H1 (cell line): ENCODE results near the gene PPME1. TPM values are rescaled to one million over a fixed set of nuclear protein-coding genes. Genes with fewer than 3 reads are reported as not detected.

ENCODE experiments used
- CTCF ChIA-PET: fragments of 300-600 bp; sonication (Branson Sonifier 250); formaldehyde crosslinking; loops from one replicate; lab custom pipeline; 2021; ENCODE audit not compliant: partially characterized antibody; lab: Charles Lee
- POLR2A ChIA-PET: fragments of 300-600 bp; sonication (Branson Sonifier 250); formaldehyde crosslinking; loops from one replicate; lab custom pipeline; 2021; ENCODE audit warnings: inconsistent platforms; ENCODE audit not compliant: partially characterized antibody; lab: Charles Lee
- DNase-seq, 2 experiments: peaks; one replicate each; pipeline versions ENCODE4 v3.0.0 to v3.0.0-alpha.2; 2010 to 2022; ENCODE audit warnings: low spot score in 2 of 2, low read depth in 1 of 2, mixed read lengths in 1 of 2
- FAIRE-seq: peaks from 2 replicates; lab custom pipeline; 2011; peaks lifted over from hg19 to GRCh38; lab: Jason Lieb, UNC
- H2AFZ ChIP-seq: 2 replicates; pipeline ENCODE4 v1.8.1; 2012; ENCODE audit warnings: low read length, inconsistent platforms
- H2AK5ac ChIP-seq: 2 replicates; pipeline ENCODE4 v1.6.1; 2013; ENCODE audit warnings: low read depth, low read length
- H2BK120ac ChIP-seq: replicated peaks from 2 replicates; pipeline ENCODE3; 2013; ENCODE audit warnings: low read depth, low read length, inconsistent platforms
- H2BK12ac ChIP-seq: 2 replicates; pipeline ENCODE4 v1.6.1; 2013; ENCODE audit warnings: low read depth, low read length
- H2BK15ac ChIP-seq: 2 replicates; pipeline ENCODE4 v1.6.1; 2013; ENCODE audit warnings: low read length
- H2BK20ac ChIP-seq: 2 replicates; pipeline ENCODE4 v1.6.1; 2013; ENCODE audit warnings: low read length
- H2BK5ac ChIP-seq: 2 replicates; pipeline ENCODE4 v1.6.1; 2013; ENCODE audit warnings: low read depth, low read length
- H3K14ac ChIP-seq: 2 replicates; pipeline ENCODE4 v1.6.1; 2013; ENCODE audit warnings: inconsistent platforms; ENCODE audit not compliant: insufficient read length
- H3K18ac ChIP-seq: 2 replicates; pipeline ENCODE4 v1.6.1; 2013; ENCODE audit warnings: low read length; ENCODE audit errors: extremely low read depth
- H3K23ac ChIP-seq: 2 replicates; pipeline ENCODE4 v1.6.1; 2013; ENCODE audit warnings: inconsistent platforms; ENCODE audit not compliant: insufficient read length
- H3K23me2 ChIP-seq: 2 replicates; pipeline ENCODE4 v1.6.1; 2013; ENCODE audit warnings: low read depth, low read length
- H3K27ac ChIP-seq: 2 replicates; pipeline ENCODE4 v1.6.1; 2011; ENCODE audit warnings: low read depth, low read length, inconsistent platforms
- H3K27me3 ChIP-seq, 4 experiments: replicated peaks in 1 of 4; 1 replicate in 1 of 4; 2 replicates in 3 of 4; pipeline versions ENCODE4 v1.6.1 to v1.8.1; 2011 to 2013; ENCODE audit warnings: low read length in 3 of 4, mild to moderate bottlenecking in 3 of 4, inconsistent platforms in 2 of 4, mixed read lengths in 2 of 4, moderate library complexity in 1 of 4; ENCODE audit not compliant: control insufficient read depth in 3 of 4, insufficient read depth in 3 of 4; ENCODE audit errors: extremely low read depth in 1 of 4
- H3K36me3 ChIP-seq, 4 experiments: 2 replicates each; pipeline versions ENCODE4 v1.6.1 to v1.8.1; 2011 to 2013; ENCODE audit warnings: mild to moderate bottlenecking in 4 of 4, low read length in 3 of 4, moderate library complexity in 2 of 4, control low read depth in 1 of 4, inconsistent platforms in 1 of 4; ENCODE audit not compliant: insufficient read depth in 4 of 4, control insufficient read depth in 2 of 4
- H3K4ac ChIP-seq: replicated peaks from 2 replicates; pipeline ENCODE3; 2013; ENCODE audit warnings: low read length, low read depth, mixed read lengths, inconsistent platforms; ENCODE audit not compliant: insufficient read length
- H3K4me1 ChIP-seq, 4 experiments: replicated peaks in 1 of 4; 1 replicate in 1 of 4; 2 replicates in 3 of 4; pipeline versions ENCODE4 v1.6.1 to v1.8.1; 2011 to 2013; ENCODE audit warnings: low read length in 3 of 4, inconsistent platforms in 2 of 4, mixed read lengths in 1 of 4; ENCODE audit not compliant: insufficient read depth in 4 of 4, control insufficient read depth in 3 of 4
- H3K4me2 ChIP-seq, 2 experiments: 2 replicates each; pipeline versions ENCODE4 v1.6.1 to v1.8.1; 2011 to 2013; ENCODE audit warnings: low read depth in 2 of 2, low read length in 2 of 2, control low read depth in 1 of 2, inconsistent platforms in 1 of 2, mild to moderate bottlenecking in 1 of 2; ENCODE audit not compliant: insufficient read depth in 1 of 2
- H3K4me3 ChIP-seq, 4 experiments: fragments of 200-600, 300-600 bp in 1 of 4; sonication (generic), shearing (Covaris generic), sonication (Bioruptor Twin) in 1 of 4; 2 replicates each; pipeline versions ENCODE4 v1.5.1 to v1.8.1; 2011 to 2016; ENCODE audit warnings: low read length in 4 of 4, low read depth in 3 of 4, control low read depth in 2 of 4, inconsistent platforms in 2 of 4, mild to moderate bottlenecking in 2 of 4, mixed read lengths in 1 of 4, moderate library complexity in 1 of 4; ENCODE audit not compliant: insufficient read depth in 2 of 4; ENCODE audit errors: extremely low read depth in 1 of 4
- H3K56ac ChIP-seq: replicated peaks from 2 replicates; pipeline ENCODE3; 2013; ENCODE audit warnings: low read depth, mild to moderate bottlenecking, mixed read lengths, low read length, inconsistent platforms; ENCODE audit not compliant: insufficient read length
- H3K79me1 ChIP-seq: 2 replicates; pipeline ENCODE4 v1.6.1; 2013; ENCODE audit warnings: low read depth, low read length, control low read depth
- H3K79me2 ChIP-seq, 2 experiments: 2 replicates each; pipeline versions ENCODE4 v1.6.1 to v1.8.1; 2012 to 2013; ENCODE audit warnings: low read length in 2 of 2, mild to moderate bottlenecking in 2 of 2, inconsistent platforms in 1 of 2; ENCODE audit not compliant: insufficient read depth in 2 of 2, control insufficient read depth in 1 of 2
- H3K9ac ChIP-seq, 4 experiments: replicated peaks in 1 of 4; 1 replicate in 1 of 4; 2 replicates in 3 of 4; pipeline versions ENCODE4 v1.6.1 to v1.8.1; 2011 to 2013; ENCODE audit warnings: low read depth in 3 of 4, low read length in 3 of 4, control low read depth in 2 of 4, mild to moderate bottlenecking in 2 of 4, moderate library complexity in 2 of 4, inconsistent platforms in 1 of 4; ENCODE audit errors: extremely low read depth in 1 of 4
- H3K9me3 ChIP-seq, 2 experiments: 2 replicates each; pipeline versions ENCODE4 v1.6.1 to v1.8.1; 2012 to 2013; ENCODE audit warnings: mild to moderate bottlenecking in 2 of 2, moderate library complexity in 2 of 2, control low read depth in 1 of 2, inconsistent platforms in 1 of 2, low read depth in 1 of 2, low read length in 1 of 2, mixed read lengths in 1 of 2; ENCODE audit not compliant: insufficient read depth in 2 of 2
- H4K20me1 ChIP-seq, 2 experiments: replicated peaks in 1 of 2; 2 replicates each; pipeline versions ENCODE3 to v1.8.1; 2011 to 2013; ENCODE audit warnings: inconsistent platforms in 2 of 2, low read length in 2 of 2, mild to moderate bottlenecking in 1 of 2; ENCODE audit not compliant: insufficient read depth in 2 of 2, control insufficient read depth in 1 of 2
- H4K5ac ChIP-seq: 2 replicates; pipeline ENCODE4 v1.6.1; 2013; ENCODE audit warnings: low read length, low read depth, mixed read lengths, inconsistent platforms; ENCODE audit not compliant: insufficient read length
- H4K8ac ChIP-seq: 2 replicates; pipeline ENCODE4 v1.8.0; 2013; ENCODE audit warnings: mild to moderate bottlenecking, moderate library complexity, low read length, inconsistent platforms; ENCODE audit not compliant: insufficient read depth; ENCODE audit errors: extremely low read depth
- H4K91ac ChIP-seq: replicated peaks from 2 replicates; pipeline ENCODE3; 2013; ENCODE audit warnings: low read length, mixed read lengths, inconsistent platforms; ENCODE audit not compliant: insufficient read length
- HDAC2 ChIP-seq, 2 experiments: fragments of 300-600 bp in 1 of 2; sonication (generic) in 1 of 2; IDR thresholded peaks; 2 replicates each; pipeline ENCODE4 v1.6.1; 2011 to 2012; ENCODE audit warnings: low read depth in 2 of 2, low read length in 2 of 2, mild to moderate bottlenecking in 2 of 2, moderate library complexity in 2 of 2, borderline replicate concordance in 1 of 2, inconsistent platforms in 1 of 2
- KDM1A ChIP-seq: fragments of 200-600, 300-600 bp; sonication (generic); IDR thresholded peaks from 2 replicates; pipeline ENCODE4 v1.7.1; 2016; ENCODE audit warnings: mild to moderate bottlenecking, low read length, borderline replicate concordance
- WGBS, 2 experiments: shearing (Covaris generic) in 1 of 2; methylation state at CpG; one replicate each; pipeline versions ENCODE4 v1.1.6 to v1.1.7; 2013 to 2015; ENCODE audit warnings: low lambda C conversion rate in 2 of 2, mixed read lengths in 2 of 2, inconsistent platforms in 1 of 2, low coverage in 1 of 2, missing lambda C conversion rate in 1 of 2; ENCODE audit not compliant: insufficient replicate concordance in 2 of 2, insufficient coverage in 1 of 2, insufficient read length in 1 of 2; ENCODE audit errors: extremely low coverage in 1 of 2, missing lambda C conversion rate in 1 of 2; 5-methylcytosine and 5-hydroxymethylcytosine counted together
- polyA plus RNA-seq, 7 experiments: library from polyadenylated mRNA; depleted of rRNA in 3 of 7; stranded (reverse) in 5 of 7; unstranded in 2 of 7; fragments of >200 nt in 5 of 7; fragments of 200-250 nt in 2 of 7; gene quantifications; 1 replicate in 5 of 7; 2 replicates in 1 of 7; 4 replicates in 1 of 7; pipeline versions ENCODE4 v1.2.1 to v1.2.3, GENCODE V29; 2011 to 2013; ENCODE audit warnings: missing spikeins in 2 of 7, mixed read lengths in 2 of 7
- total RNA-seq: library from RNA; stranded (reverse); fragmentation: NEBNext Ultra II Directional; extraction: Animal tissue kit (Norgen Biotek cat#: 25700); gene quantifications from 2 replicates; pipeline ENCODE4 v1.2.1, GENCODE V29; 2021

PPME1 gene
- total and polyA plus RNA-seq, 2 of the 8 experiments (the other 6 are each of a cell fraction or from before 2014, with no cell fraction given), result 55.1 to 64.5 TPM

- no peak overlapping the region for H3K23ac ChIP-seq
- no peaks in the 10 kb centered on the region for H3K9me3 ChIP-seq
- no peak overlapping the region for H2AK5ac ChIP-seq
- no peak overlapping the region for H2BK120ac ChIP-seq
- no peak overlapping the region for H3K9ac ChIP-seq
- TF ChIP-seq KDM1A (0 out of 2 replicates have a peak, but pooled peaks have one; percentile 32), HDAC2 (IDR thresholded peaks at IDR 0.05; ENCODE audit: borderline replicate concordance in 1 of 2, low read depth in 2 of 2, low read length in 2 of 2) (no peak)
- peaks cover 0 to 12% (median 4%) of the 10 kb centered on the region in 4 experiments; a peak in 4 of 7 replicates for H3K4me1 ChIP-seq
- no peak overlapping the region for H4K8ac ChIP-seq
- H4K5ac ChIP-seq, result no peak overlapping the region
- ChIA-PET CTCF (interaction anchor here (1.8 kb wide), 1 partner anchor 26 kb away, joined by 5 read pairs; the partner anchor contains the start of genes C2CD3 and PPME1), POLR2A (interaction anchor here (0.7 to 1.6 kb wide), 2 partner anchors 10 to 26 kb away, joined by 4 to 5 read pairs; partner anchors contain the start of genes C2CD3 and PPME1)
- no peak overlapping the region for H4K91ac ChIP-seq
- no peak overlapping the region for H3K4ac ChIP-seq
- H2BK20ac ChIP-seq, result no peak overlapping the region
- H3K4me2 ChIP-seq, result no peak overlapping the region
- DNase-seq (no peak), FAIRE-seq (no peak)
- no peaks in the 10 kb centered on the region for H3K27me3 ChIP-seq
- H3K79me2 ChIP-seq, result no peaks in the 10 kb centered on the region
- H3K18ac ChIP-seq, result no peak overlapping the region
- no peak overlapping the region for H3K14ac ChIP-seq
- H2BK15ac ChIP-seq, result no peak overlapping the region
- H3K27ac ChIP-seq, result no peak overlapping the region
- no peaks in the 10 kb centered on the region; the same call in 1 of the 2 replicates for H3K79me1 ChIP-seq
- H2BK12ac ChIP-seq, result no peak overlapping the region
- WGBS, 2 experiments, result 95% methylated on average over 4 of the region's 4 CpGs; no CpG with 5 or more reads in 1 of the 2 experiments
- no peaks in the 10 kb centered on the region for H3K23me2 ChIP-seq
- H3K4me3 ChIP-seq, result no peak overlapping the region
- H2BK5ac ChIP-seq, result no peak overlapping the region
- no peak overlapping the region for H3K56ac ChIP-seq
- H2AFZ ChIP-seq, result no peak overlapping the region
- peaks cover 0 to under 1% (median 0%) of the 10 kb centered on the region in 4 experiments; a peak in 1 of 8 replicates for H3K36me3 ChIP-seq
- peaks cover 0 to 1% of the 10 kb centered on the region in 2 experiments for H4K20me1 ChIP-seq
Observed at GRCh38 chr11:74144592-74144991, 26.5 kb upstream of the PPME1 start.
